ENCODE measurements around the gene HIVEP3. TPM values are rescaled to one million over a fixed set of nuclear protein-coding genes. Genes with fewer than 3 reads are reported as not detected.

HIVEP3 gene
- total and polyA plus RNA-seq, 4 donors: 3.0 to 9.4 (median 7.8) TPM

DNA sequence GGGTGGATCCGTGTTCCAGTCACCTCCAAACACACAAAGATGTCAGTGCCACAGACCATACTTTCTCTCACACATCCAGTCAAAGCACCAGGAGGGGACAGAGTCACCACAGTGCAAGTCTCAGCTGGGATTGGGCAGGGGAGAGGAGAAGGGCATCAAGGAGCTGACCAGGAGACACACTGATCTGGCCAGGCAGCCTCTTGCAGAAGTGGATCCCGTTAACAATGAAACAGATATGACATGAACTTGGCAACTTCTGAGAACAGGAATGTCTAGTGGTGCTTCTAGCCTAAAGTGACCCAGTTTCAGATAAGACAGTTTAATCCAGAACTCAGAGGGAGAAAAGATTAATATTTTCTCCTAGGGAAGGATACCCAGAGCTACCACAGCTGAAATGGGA, 71.0 kb downstream of the HIVEP3 start:
- 100% methylated on average over 1 of the region's 2 CpGs for WGBS (ENCODE audit: insufficient coverage)
- H3K9me3 ChIP-seq (ENCODE audit: control insufficient read depth, insufficient read depth, low read length): no peaks in the 10 kb centered on the region
- H3K27ac ChIP-seq (ENCODE audit: low read depth, low read length): no peak overlapping the region
- DNase-seq (ENCODE audit: low read depth in 4 of 6, low spot score in 6 of 6): no peak
- no peaks in the 10 kb centered on the region for H3K27me3 ChIP-seq (ENCODE audit: control insufficient read depth, insufficient read depth, low read length)
- no peak overlapping the region for H3K4me3 ChIP-seq (ENCODE audit: low read depth, low read length)
- no peaks in the 10 kb centered on the region for H3K4me1 ChIP-seq (ENCODE audit: control insufficient read depth, insufficient read depth, low read length)
- no peaks in the 10 kb centered on the region for H3K36me3 ChIP-seq (ENCODE audit: control insufficient read depth, insufficient read depth, low read length)

DNA sequence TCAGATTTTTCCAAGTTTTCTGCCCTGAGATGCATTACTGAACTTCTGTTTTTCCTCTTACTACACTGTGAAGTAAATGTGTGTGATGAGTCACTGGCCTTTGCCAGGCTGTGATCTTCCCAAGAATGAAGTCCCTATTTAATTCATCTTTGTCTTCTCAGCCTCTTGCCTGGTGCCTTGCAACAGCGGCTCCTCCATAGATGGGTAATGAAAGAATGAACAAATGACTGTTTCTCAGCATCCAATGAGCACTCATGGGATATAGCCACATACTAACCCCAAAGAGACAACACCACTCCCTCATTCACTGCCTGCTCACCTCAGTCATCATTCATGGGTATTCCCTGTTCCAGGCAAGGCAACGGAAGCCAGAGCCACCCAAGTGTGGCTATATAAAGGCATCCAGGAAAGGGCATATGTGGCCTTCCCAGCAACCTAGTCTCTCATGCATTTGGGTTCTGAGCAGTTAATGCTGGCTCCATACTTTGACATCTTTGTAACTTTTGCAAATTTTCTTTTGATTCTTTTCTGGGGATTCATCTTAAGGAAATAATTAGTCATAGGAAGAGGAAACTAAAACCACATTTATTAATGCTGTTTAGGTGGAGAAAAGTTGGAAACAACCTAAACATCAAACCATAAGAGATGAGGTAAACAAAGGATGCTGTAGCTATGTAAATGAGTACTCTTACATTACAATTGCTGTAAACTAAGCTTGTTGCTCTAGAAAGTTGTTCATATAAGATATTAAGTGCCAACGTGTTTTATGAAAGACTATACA, 71.9 kb downstream of the HIVEP3 start:
- no peak for DNase-seq (ENCODE audit: low read depth in 4 of 6, low spot score in 6 of 6)

DNA sequence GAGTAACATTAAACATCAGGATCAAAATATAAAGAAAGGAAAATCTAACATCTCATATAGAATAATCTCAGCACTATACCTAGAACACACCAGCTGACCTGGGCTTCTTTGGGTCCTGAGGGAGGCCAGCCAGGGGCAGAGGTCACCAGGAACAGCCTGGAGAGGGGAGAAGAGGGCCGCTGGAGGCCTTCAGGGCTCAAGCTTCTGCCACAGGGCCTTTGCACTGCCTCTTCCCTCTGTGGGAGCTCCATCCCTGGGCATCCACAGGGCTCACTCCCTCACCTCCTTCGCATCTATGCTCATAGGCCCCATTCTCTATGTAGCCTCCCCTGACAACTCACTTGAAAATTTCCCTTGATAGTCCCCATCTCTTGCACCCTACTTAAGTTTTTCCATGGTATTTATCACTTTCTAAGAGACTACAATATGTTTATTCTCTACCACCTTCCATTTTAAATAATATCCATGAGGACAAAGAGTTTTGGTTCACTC, 73.9 kb downstream of the HIVEP3 start:
- Histone ChIP-seq H3K27me3 (ENCODE audit: control insufficient read depth, insufficient read depth, low read length) (no peaks in the 10 kb centered on the region), H3K36me3 (ENCODE audit: control insufficient read depth, insufficient read depth, low read length) (no peaks in the 10 kb centered on the region), H3K9me3 (ENCODE audit: control insufficient read depth, insufficient read depth, low read length) (no peaks in the 10 kb centered on the region), H3K4me3 (ENCODE audit: low read depth, low read length) (no peak overlapping the region), H3K4me1 (ENCODE audit: control insufficient read depth, insufficient read depth, low read length) (peaks cover 8% of the 10 kb centered on the region), H3K27ac (ENCODE audit: low read depth, low read length) (no peak overlapping the region)
- no peak for DNase-seq (ENCODE audit: low read depth in 4 of 6, low spot score in 6 of 6)
- 100% methylated on average over 2 of the region's 2 CpGs for WGBS (ENCODE audit: insufficient coverage)

More for the DNA sequence above, 71.9 kb downstream of the HIVEP3 start:
- Histone ChIP-seq H3K27ac (ENCODE audit: low read depth, low read length) (no peak overlapping the region), H3K36me3 (ENCODE audit: control insufficient read depth, insufficient read depth, low read length) (no peaks in the 10 kb centered on the region), H3K9me3 (ENCODE audit: control insufficient read depth, insufficient read depth, low read length) (no peaks in the 10 kb centered on the region), H3K27me3 (ENCODE audit: control insufficient read depth, insufficient read depth, low read length) (no peaks in the 10 kb centered on the region), H3K4me3 (ENCODE audit: low read depth, low read length) (no peak overlapping the region), H3K4me1 (ENCODE audit: control insufficient read depth, insufficient read depth, low read length) (peaks cover 4% of the 10 kb centered on the region)
- 90% methylated on average over 1 of the region's 3 CpGs for WGBS (ENCODE audit: insufficient coverage)

DNA sequence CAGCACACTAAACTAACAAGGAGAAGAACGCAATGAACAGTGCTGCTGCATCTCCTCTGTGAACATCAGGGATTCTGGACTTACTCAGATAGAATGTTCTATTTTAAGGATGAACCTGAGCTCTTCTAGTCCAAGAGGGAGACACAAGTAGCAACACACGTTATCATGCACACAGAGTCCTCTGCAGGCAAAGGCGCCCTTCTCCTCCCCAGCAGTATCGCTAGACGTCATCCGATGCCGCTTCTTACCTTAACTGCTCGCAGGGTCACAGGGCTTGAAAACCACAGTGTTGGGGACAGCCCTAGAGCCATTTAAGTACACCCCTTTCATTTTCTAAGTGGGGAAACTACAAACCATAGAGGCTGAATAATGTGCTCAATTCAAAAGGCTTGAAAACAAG, 74.5 kb downstream of the HIVEP3 start:
- Histone ChIP-seq H3K27ac (ENCODE audit: low read depth, low read length) (no peak overlapping the region), H3K4me1 (ENCODE audit: control insufficient read depth, insufficient read depth, low read length) (peaks cover 8% of the 10 kb centered on the region), H3K4me3 (ENCODE audit: low read depth, low read length) (no peak overlapping the region), H3K27me3 (ENCODE audit: control insufficient read depth, insufficient read depth, low read length) (no peaks in the 10 kb centered on the region), H3K9me3 (ENCODE audit: control insufficient read depth, insufficient read depth, low read length) (no peaks in the 10 kb centered on the region), H3K36me3 (ENCODE audit: control insufficient read depth, insufficient read depth, low read length) (no peaks in the 10 kb centered on the region)
- DNase-seq (ENCODE audit: low read depth in 4 of 6, low spot score in 6 of 6): no peak
- WGBS (ENCODE audit: insufficient coverage): 85% methylated on average over 6 of the region's 8 CpGs

DNA sequence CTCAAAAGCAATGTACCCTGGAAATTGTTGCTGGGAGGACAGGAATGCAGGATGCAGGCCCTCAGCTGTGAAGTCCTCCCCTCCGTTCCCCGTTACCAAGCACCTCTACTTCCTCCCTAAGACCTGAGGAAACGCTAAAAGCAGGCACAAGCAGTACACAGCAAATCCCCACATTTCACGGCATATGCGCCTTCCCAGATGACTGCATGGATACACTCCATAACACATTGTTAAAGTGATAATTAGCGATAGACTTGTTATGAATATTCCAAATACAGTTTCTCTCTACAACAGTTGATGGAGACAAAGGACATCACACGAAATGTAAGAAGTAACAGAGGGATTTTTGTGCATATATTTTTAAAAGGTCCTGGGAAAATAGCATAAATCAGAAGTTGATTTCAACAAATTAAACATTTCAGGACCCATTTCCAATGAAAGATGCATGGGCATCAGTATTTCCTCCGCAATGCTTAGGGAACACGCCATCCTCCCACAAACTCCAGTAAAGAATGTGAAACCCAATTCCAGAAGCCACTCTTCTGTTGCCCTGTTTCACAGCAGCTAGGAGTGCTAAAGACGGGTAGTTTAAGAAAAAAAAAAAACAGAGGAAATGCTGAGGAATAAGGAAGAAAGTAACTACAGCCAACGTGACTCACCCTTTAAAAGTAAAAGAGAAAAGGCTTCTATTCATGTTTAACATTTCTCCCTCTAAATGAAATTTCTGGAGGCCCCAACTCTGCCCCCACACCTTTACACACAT, 75.5 kb downstream of the HIVEP3 start:
- no peak overlapping the region for H3K27ac ChIP-seq (ENCODE audit: low read depth, low read length)
- 26% methylated on average over 3 of the region's 11 CpGs for WGBS (ENCODE audit: insufficient coverage)
- no peaks in the 10 kb centered on the region for H3K9me3 ChIP-seq (ENCODE audit: control insufficient read depth, insufficient read depth, low read length)
- no peaks in the 10 kb centered on the region for H3K36me3 ChIP-seq (ENCODE audit: control insufficient read depth, insufficient read depth, low read length)
- H3K4me3 ChIP-seq (ENCODE audit: low read depth, low read length): no peak overlapping the region
- peak in 2 of 6 donors; percentile 53 to 86 for DNase-seq (ENCODE audit: low read depth in 4 of 6, low spot score in 6 of 6)
- H3K27me3 ChIP-seq (ENCODE audit: control insufficient read depth, insufficient read depth, low read length): no peaks in the 10 kb centered on the region
- peaks cover 8% of the 10 kb centered on the region for H3K4me1 ChIP-seq (ENCODE audit: control insufficient read depth, insufficient read depth, low read length)

DNA sequence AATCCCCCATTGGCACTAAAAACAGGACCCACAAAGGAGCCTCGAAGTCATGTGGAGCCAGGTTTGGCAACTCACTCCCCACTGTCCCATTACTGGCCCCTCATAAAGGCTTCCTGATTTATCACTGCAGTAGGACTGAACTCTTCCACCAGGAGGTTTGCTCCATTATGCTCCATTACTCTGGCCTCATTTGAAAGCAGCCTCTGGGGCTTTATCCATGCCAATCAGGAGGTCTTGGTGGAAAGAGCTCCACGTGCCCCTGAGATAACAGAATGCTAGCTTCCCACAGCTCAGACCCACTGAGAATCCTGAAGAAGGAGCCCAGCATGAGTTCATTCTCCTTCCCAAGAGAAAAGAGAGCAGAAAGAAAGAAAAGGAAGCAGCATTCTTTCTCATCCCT, 76.4 kb downstream of the HIVEP3 start:
- Histone ChIP-seq H3K36me3 (ENCODE audit: control insufficient read depth, insufficient read depth, low read length) (no peaks in the 10 kb centered on the region), H3K4me3 (ENCODE audit: low read depth, low read length) (no peak overlapping the region), H3K4me1 (ENCODE audit: control insufficient read depth, insufficient read depth, low read length) (peaks cover 8% of the 10 kb centered on the region), H3K27me3 (ENCODE audit: control insufficient read depth, insufficient read depth, low read length) (no peaks in the 10 kb centered on the region), H3K27ac (ENCODE audit: low read depth, low read length) (no peak overlapping the region), H3K9me3 (ENCODE audit: control insufficient read depth, insufficient read depth, low read length) (no peaks in the 10 kb centered on the region)
- WGBS (ENCODE audit: insufficient coverage): 13% methylated on average over 1 of the region's 2 CpGs
- DNase-seq (ENCODE audit: low read depth in 4 of 6, low spot score in 6 of 6): peak in 2 of 6 donors; percentile 20 to 60

DNA sequence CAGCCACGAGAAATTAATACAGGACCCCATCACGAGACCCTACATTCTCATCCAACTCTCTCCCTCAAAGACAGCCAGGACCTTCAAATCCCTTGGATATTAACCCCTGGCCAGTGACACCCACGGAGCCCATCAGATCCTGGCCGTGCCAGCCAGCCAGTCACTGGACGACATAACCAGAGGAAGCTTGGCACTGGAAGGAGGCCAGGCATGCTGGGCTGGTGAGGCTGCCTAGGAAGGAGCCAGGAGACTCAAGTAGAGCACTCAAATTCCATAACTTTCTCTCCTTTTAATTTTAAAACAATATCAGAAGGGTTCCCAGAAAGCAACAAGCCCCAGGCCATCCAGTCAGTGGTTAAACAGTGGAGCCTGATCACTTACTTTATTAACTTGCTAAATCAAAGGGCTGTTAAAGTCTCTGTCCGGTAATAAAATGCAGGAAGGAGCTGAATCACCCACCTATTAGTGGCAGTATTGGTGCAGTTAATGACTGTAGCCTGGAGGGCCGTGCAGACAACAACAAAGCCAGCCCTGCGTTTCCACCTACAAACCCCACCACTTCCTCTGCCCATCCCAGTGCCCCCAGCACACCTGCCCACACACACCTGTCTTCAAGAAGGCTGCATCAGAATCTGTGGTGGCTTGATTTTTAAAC, 78.0 kb downstream of the HIVEP3 start:
- peak in 2 of 6 donors; percentile 23 to 89 for DNase-seq (ENCODE audit: low read depth in 4 of 6, low spot score in 6 of 6)
- WGBS (ENCODE audit: insufficient coverage): 55% methylated on average over 6 of the region's 8 CpGs

DNA sequence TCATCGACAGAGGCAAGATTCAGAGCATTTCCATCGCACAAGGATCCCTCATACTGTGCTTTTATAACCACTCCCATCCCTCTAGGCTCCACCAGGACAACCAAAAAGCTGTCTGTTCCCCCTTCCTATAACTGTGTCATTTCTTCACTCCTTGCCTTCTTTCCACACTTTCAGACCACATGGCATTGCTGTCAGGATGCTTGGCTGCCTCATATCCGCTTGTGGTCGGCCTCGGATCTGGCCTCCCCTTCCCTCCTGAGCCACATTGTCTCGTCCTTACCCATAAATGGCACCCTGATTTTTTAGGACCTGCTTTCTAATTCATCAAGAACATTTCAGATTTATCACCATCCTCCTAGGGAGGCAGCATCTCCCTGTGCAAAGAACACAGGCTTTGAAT, 80.5 kb downstream of the HIVEP3 start:
- H3K27ac ChIP-seq (ENCODE audit: low read depth, low read length): no peak overlapping the region
- H3K4me3 ChIP-seq (ENCODE audit: low read depth, low read length): no peak overlapping the region
- H3K4me1 ChIP-seq (ENCODE audit: control insufficient read depth, insufficient read depth, low read length): peaks cover 8% of the 10 kb centered on the region
- no peaks in the 10 kb centered on the region for H3K36me3 ChIP-seq (ENCODE audit: control insufficient read depth, insufficient read depth, low read length)
- 93% methylated on average over 6 of the region's 6 CpGs for WGBS (ENCODE audit: insufficient coverage)
- H3K9me3 ChIP-seq (ENCODE audit: control insufficient read depth, insufficient read depth, low read length): no peaks in the 10 kb centered on the region
- H3K27me3 ChIP-seq (ENCODE audit: control insufficient read depth, insufficient read depth, low read length): no peaks in the 10 kb centered on the region
- DNase-seq (ENCODE audit: low read depth in 4 of 6, low spot score in 6 of 6): no peak

More for the DNA sequence above, 78.0 kb downstream of the HIVEP3 start:
- Histone ChIP-seq H3K27me3 (ENCODE audit: control insufficient read depth, insufficient read depth, low read length) (no peaks in the 10 kb centered on the region), H3K4me3 (ENCODE audit: low read depth, low read length) (no peak overlapping the region), H3K9me3 (ENCODE audit: control insufficient read depth, insufficient read depth, low read length) (no peaks in the 10 kb centered on the region), H3K4me1 (ENCODE audit: control insufficient read depth, insufficient read depth, low read length) (peaks cover 8% of the 10 kb centered on the region), H3K27ac (ENCODE audit: low read depth, low read length) (no peak overlapping the region), H3K36me3 (ENCODE audit: control insufficient read depth, insufficient read depth, low read length) (no peaks in the 10 kb centered on the region)

DNA sequence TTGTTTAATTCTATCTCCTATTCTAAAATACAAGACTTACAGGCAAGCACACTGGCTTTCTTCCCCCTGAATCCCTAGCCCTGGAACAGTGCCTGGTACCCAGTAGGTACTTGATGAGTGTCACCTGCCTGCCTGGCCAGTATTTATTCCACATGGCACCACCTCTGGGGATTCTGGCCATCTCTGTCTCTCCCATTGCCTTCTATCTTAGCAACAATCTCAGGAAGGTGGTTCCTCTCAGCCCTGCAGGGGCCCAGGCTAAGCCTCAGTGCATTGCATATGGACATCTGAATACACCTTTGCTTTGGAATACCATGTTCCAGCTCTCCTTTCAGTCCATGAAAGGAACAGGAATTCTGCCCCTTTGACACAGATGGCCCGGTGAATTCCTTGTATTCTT, 81.0 kb downstream of the HIVEP3 start:
- Histone ChIP-seq H3K36me3 (ENCODE audit: control insufficient read depth, insufficient read depth, low read length) (no peaks in the 10 kb centered on the region), H3K4me3 (ENCODE audit: low read depth, low read length) (no peak overlapping the region), H3K9me3 (ENCODE audit: control insufficient read depth, insufficient read depth, low read length) (no peaks in the 10 kb centered on the region), H3K27me3 (ENCODE audit: control insufficient read depth, insufficient read depth, low read length) (no peaks in the 10 kb centered on the region), H3K4me1 (ENCODE audit: control insufficient read depth, insufficient read depth, low read length) (peaks cover 8% of the 10 kb centered on the region), H3K27ac (ENCODE audit: low read depth, low read length) (no peak overlapping the region)
- no peak for DNase-seq (ENCODE audit: low read depth in 4 of 6, low spot score in 6 of 6)
- no CpG with 5 or more reads among the region's 1 CpG for WGBS (ENCODE audit: insufficient coverage)
